ENCODE results near the gene SURF1.

- TF ChIP-seq POLR2A (IDR thresholded peaks at IDR 0.05; ENCODE audit: low read depth, low read length) (no peak), POLR2AphosphoS5 (IDR thresholded peaks at IDR 0.05; ENCODE audit: low read depth, low read length) (no peak)
These were observed 13.7 kb downstream of the SURF1 start for GRCh38 chr9:133342570-133342969.
